K562 (cell line): ENCODE results near the gene CTRL.

Source experiments
- CTCF ChIP-seq, 3 experiments: IDR thresholded peaks in 2 of 3; conservative IDR thresholded peaks in 1 of 3; 2 replicates each; pipeline ENCODE4 v1.5.1; 2011 to 2012; ENCODE audit warnings: low read length in 3 of 3, mild to moderate bottlenecking in 3 of 3, control low read depth in 2 of 3, improper control_type of control experiment in 1 of 3, inconsistent platforms in 1 of 3, low read depth in 1 of 3, mixed read lengths in 1 of 3, moderate library complexity in 1 of 3; ENCODE audit not compliant: insufficient read depth in 2 of 3
- TAF1 ChIP-seq: IDR thresholded peaks from 2 replicates; pipeline ENCODE4 v1.6.1; 2011; ENCODE audit warnings: mild to moderate bottlenecking, low read length, moderate library complexity; ENCODE audit not compliant: insufficient read depth, control insufficient read depth, severe bottlenecking; ENCODE audit errors: extremely low read depth
- TBP ChIP-seq: optimal IDR thresholded peaks from 2 replicates; pipeline ENCODE3; 2011; ENCODE audit warnings: low read depth, low read length, improper control_type of control experiment

DNA sequence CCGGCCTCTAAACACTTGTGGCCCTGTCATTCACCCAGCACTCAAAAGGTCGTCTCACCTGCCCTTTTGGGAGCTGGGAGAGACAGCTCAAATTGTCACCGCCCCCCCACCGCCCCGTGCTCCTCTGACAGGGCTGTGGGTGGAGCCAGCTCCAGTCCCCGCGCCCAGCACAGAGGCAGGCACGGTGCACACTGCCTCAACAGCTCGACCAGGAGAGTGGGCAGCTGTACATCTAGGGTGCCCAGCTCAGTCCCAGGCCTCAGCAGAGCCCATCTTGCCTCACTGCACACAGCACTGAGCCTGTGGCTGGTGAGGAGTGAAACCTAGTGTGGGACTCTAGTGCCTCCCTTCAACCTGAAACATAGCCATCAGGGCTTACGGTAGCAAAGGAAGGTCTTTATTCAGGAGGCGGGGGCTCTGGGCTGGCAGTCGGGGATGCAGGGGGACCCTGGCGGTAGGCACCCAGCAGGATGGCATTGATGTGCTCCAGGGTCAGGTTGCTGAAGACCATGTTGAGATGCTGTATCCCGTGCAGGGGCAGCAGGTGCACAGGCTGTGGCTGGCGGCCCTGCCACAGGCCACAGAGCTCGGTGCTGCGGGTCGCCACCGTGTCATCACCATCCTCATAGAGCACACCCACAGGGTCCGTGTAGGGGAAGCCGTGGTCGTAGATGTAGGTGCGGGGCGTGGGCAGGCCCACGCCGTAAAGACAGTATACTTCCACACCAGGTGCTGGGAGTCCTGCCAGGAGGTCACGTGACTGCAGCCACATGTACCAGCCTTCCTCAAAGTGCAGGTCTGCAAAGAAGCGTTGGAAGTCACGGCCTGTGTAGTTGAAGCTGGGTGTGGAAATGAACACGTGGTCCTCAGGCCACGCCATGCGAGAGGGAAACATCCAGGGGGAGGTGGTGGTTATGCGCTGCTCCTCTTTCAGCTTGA lies 8.1 kb upstream of the CTRL start:
- TF ChIP-seq TBP (no peak), CTCF (IDR thresholded peaks at IDR 0.05 in 2 of 3, conservative IDR thresholded peaks at IDR 0.05 in 1 of 3; ENCODE audit: insufficient read depth in 2 of 3, low read depth in 1 of 3, low read length in 3 of 3) (no peak), TAF1 (no peak)
